K562 (cell line): ENCODE measurements around the gene ACOX1. TPM values are rescaled to one million over a fixed set of nuclear protein-coding genes. Genes with fewer than 3 reads are reported as not detected.

Source experiments
- ARID1B ChIP-seq: fragments of 450-650 bp; IDR thresholded peaks from 2 replicates; pipeline ENCODE4 v1.6.1; 2016; ENCODE audit warnings: antibody characterized with exemption, mild to moderate bottlenecking, inconsistent platforms
- ARID3A ChIP-seq: IDR thresholded peaks from 2 replicates; pipeline ENCODE4 v1.6.1; 2012; ENCODE audit warnings: low read depth, low read length, improper control_type of control experiment, borderline replicate concordance
- BRF2 ChIP-seq: IDR thresholded peaks from 3 replicates; pipeline ENCODE4 v1.6.1; 2011; ENCODE audit warnings: borderline replicate concordance, mild to moderate bottlenecking; ENCODE audit not compliant: insufficient read length, insufficient read depth
- CBFA2T2 ChIP-seq: fragments of 450-650 bp; conservative IDR thresholded peaks from 2 replicates; pipeline ENCODE4 v1.6.1; 2017; ENCODE audit warnings: mild to moderate bottlenecking
- DPF2 ChIP-seq: fragments of 450-650 bp; IDR thresholded peaks from 2 replicates; pipeline ENCODE4 v1.6.1; 2016
- HES1 ChIP-seq: fragments of 450-650 bp; IDR thresholded peaks from 2 replicates; pipeline ENCODE4 v1.6.1; 2016; ENCODE audit warnings: low read depth, mild to moderate bottlenecking, moderate library complexity
- MCM2 ChIP-seq: fragments of 450-650 bp; IDR thresholded peaks from 2 replicates; pipeline ENCODE4 v1.6.1; 2017; ENCODE audit warnings: low read depth, mild to moderate bottlenecking
- NELFE ChIP-seq: IDR thresholded peaks from 2 replicates; pipeline ENCODE4 v1.6.1; 2011; ENCODE audit warnings: mild to moderate bottlenecking; ENCODE audit not compliant: insufficient read depth, insufficient read length
- RBBP5 ChIP-seq: fragments of 200-600 bp; sonication (generic); IDR thresholded peaks from 2 replicates; pipeline ENCODE4 v1.6.1; 2012; ENCODE audit warnings: borderline replicate concordance, mild to moderate bottlenecking, low read length, control low read depth, inconsistent platforms; ENCODE audit not compliant: insufficient read depth, poor library complexity, severe bottlenecking
- SMAD2 ChIP-seq: fragments of 150-350 bp; IDR thresholded peaks from 2 replicates; pipeline ENCODE4 v1.6.1; 2014; ENCODE audit warnings: low read depth, mild to moderate bottlenecking, low read length
- SMARCB1 ChIP-seq: IDR thresholded peaks from 2 replicates; pipeline ENCODE4 v1.6.1; 2011; ENCODE audit warnings: improper control_type of control experiment, low read depth; ENCODE audit not compliant: insufficient read length
- SOX6 ChIP-seq: fragments of 450-650 bp; IDR thresholded peaks from 2 replicates; pipeline ENCODE4 v1.6.1; 2014; ENCODE audit warnings: mild to moderate bottlenecking
- ZFPM2 ChIP-seq: fragments of 250-450 bp; sonication (Bioruptor Pico); IDR thresholded peaks from 2 replicates; pipeline ENCODE4 v1.5.1; 2022; ENCODE audit warnings: mild to moderate bottlenecking
- ZNF165 ChIP-seq: fragments of 250-450 bp; sonication (Bioruptor Pico); IDR thresholded peaks from 2 replicates; pipeline ENCODE4 v1.4.0; 2020; ENCODE audit warnings: borderline replicate concordance
- ZNF184 ChIP-seq: sonication (generic); formaldehyde crosslinking; IDR thresholded peaks from 2 replicates; pipeline ENCODE4 v1.5.0; 2020; ENCODE audit warnings: missing genetic modification reagents
- ZNF507 ChIP-seq: conservative IDR thresholded peaks from 2 replicates; pipeline ENCODE4 v1.6.1; 2017; ENCODE audit warnings: missing genetic modification characterization, missing compliant biosample characterization
- ZNF766 ChIP-seq: fragments of 200-800 bp; sonication (Bioruptor generic); conservative IDR thresholded peaks from 2 replicates; pipeline ENCODE4 v1.6.1; 2016; ENCODE audit warnings: missing genetic modification characterization, missing compliant biosample characterization
- polyA plus RNA-seq, 8 experiments: library from polyadenylated mRNA; depleted of rRNA in 4 of 8; stranded (reverse) in 5 of 8; unstranded in 3 of 8; fragments of >200 nt; fragmentation: Nextera tagmentation in 2 of 8; fragmentation: Illumina TruSeq in 1 of 8; extraction: Ambion mirVana in 2 of 8; extraction: Trizol in 1 of 8; gene quantifications; 2 replicates each; pipeline versions ENCODE4 v1.2.1 to v1.2.3, GENCODE V29; 2011 to 2014; ENCODE audit warnings: inconsistent platforms in 1 of 8, missing spikeins in 1 of 8
- total RNA-seq, 7 experiments: library from RNA; depleted of rRNA in 6 of 7; stranded (reverse); fragments of >200 nt in 6 of 7; fragmentation: Illumina TruSeq in 2 of 7; extraction: Trizol in 2 of 7; gene quantifications; 2 replicates each; pipeline versions ENCODE4 v1.2.1 to v1.2.3, GENCODE V29; 2011 to 2021; ENCODE audit warnings: low replicate concordance in 1 of 7
- TF ChIP-seq, protein P1 (sequence below): IDR thresholded peaks from 2 replicates; pipeline ENCODE4 v1.6.1; 2016; ENCODE audit warnings: missing genetic modification characterization, missing compliant biosample characterization
- TF ChIP-seq, protein P2 (sequence below), 2 experiments: fragments of 450-650 bp in 1 of 2; sonication (generic) in 1 of 2; formaldehyde crosslinking; conservative IDR thresholded peaks; 2 replicates each; pipeline versions ENCODE4 v1.4.0 to v1.8.1; 2020 to 2022; ENCODE audit warnings: mild to moderate bottlenecking in 1 of 2, missing genetic modification reagents in 1 of 2
- TF ChIP-seq, protein P3 (sequence below), 2 experiments: fragments of 200-800 bp in 1 of 2; sonication (Bioruptor generic) in 1 of 2; sonication (generic) in 1 of 2; formaldehyde crosslinking in 1 of 2; IDR thresholded peaks in 1 of 2; conservative IDR thresholded peaks in 1 of 2; 2 replicates each; pipeline versions ENCODE4 v1.5.0 to v1.6.1; 2016 to 2020; ENCODE audit warnings: missing compliant biosample characterization in 1 of 2, missing genetic modification characterization in 1 of 2, missing genetic modification reagents in 1 of 2

Gene ACOX1
- total and polyA plus RNA-seq, 9 of the 15 experiments (the other 6 are each of a cell fraction or from before 2014, with no cell fraction given), result 7.8 to 24.1 (median 14.5) TPM

DNA sequence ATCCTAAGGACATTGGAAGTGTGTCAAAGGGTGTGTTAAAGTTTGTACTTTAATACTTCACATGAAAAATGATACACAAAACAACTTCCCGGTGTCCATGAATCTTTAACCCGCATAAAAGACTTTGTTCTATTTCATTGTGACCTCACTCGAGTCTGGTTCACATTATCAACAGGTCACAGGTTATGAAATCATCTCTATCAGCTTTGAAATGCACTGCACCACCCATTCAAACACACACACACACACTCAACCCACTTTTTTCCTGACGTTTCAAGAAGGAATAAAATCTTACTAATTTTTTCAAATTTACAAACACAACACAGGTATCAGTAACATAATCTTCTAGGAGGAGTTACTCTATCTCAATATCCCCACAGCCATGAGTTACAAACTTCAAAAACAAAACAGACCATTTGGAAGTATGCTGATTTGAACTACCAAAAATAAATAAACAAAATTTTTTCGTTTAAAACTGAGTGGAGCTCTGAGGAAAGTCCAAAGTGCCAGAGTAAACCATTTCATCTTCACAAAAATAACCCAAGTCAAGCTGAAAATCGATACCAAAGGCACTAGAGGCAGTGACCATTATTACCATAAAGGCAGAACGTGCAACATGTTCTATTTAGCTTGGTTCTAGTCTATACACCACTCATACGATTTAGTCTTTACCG is 2.7 kb downstream of the ACOX1 start (continued):
- TF ChIP-seq ARID3A (0 out of 2 replicates have a peak, but pooled peaks have one; percentile 14), SOX6 (no peak; the same call in 1 of the 2 replicates), NELFE (no peak), RBBP5 (no peak), SMAD2 (no peak), ZNF507 (tag) (no peak), ZNF165 (CRISPR knock-in tag) (no peak), DPF2 (peak; percentile 60), ARID1B (peak; percentile 82), MCM2 (no peak), BRF2 (no peak), ZNF766 (CRISPR knock-in tag) (peak; percentile 46; the same call in 1 of the 2 replicates), ZFPM2 (CRISPR knock-in tag) (no peak), HES1 (no peak), CBFA2T2 (peak; percentile 68), SMARCB1 (no peak), ZNF184 (no peak)
- TF ChIP-seq, protein P1, sequence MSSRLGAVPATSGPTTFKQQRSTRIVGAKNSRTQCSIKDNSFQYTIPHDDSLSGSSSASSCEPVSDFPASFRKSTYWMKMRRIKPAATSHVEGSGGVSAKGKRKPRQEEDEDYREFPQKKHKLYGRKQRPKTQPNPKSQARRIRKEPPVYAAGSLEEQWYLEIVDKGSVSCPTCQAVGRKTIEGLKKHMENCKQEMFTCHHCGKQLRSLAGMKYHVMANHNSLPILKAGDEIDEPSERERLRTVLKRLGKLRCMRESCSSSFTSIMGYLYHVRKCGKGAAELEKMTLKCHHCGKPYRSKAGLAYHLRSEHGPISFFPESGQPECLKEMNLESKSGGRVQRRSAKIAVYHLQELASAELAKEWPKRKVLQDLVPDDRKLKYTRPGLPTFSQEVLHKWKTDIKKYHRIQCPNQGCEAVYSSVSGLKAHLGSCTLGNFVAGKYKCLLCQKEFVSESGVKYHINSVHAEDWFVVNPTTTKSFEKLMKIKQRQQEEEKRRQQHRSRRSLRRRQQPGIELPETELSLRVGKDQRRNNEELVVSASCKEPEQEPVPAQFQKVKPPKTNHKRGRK (tag), result no peak
- TF ChIP-seq, protein P2, sequence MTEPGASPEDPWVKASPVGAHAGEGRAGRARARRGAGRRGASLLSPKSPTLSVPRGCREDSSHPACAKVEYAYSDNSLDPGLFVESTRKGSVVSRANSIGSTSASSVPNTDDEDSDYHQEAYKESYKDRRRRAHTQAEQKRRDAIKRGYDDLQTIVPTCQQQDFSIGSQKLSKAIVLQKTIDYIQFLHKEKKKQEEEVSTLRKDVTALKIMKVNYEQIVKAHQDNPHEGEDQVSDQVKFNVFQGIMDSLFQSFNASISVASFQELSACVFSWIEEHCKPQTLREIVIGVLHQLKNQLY (CRISPR knock-in tag; conservative IDR thresholded peaks at IDR 0.05), result no peak
- TF ChIP-seq, protein P3, sequence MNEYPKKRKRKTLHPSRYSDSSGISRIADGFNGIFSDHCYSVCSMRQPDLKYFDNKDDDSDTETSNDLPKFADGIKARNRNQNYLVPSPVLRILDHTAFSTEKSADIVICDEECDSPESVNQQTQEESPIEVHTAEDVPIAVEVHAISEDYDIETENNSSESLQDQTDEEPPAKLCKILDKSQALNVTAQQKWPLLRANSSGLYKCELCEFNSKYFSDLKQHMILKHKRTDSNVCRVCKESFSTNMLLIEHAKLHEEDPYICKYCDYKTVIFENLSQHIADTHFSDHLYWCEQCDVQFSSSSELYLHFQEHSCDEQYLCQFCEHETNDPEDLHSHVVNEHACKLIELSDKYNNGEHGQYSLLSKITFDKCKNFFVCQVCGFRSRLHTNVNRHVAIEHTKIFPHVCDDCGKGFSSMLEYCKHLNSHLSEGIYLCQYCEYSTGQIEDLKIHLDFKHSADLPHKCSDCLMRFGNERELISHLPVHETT (CRISPR knock-in tag; conservative IDR thresholded peaks at IDR 0.05 in 1 of 2, IDR thresholded peaks at IDR 0.05 in 1 of 2), result peak in 1 of 2 experiments; percentile 29; a peak in 1 of 4 replicates
